ENCODE data around the gene CLK2. TPM values are rescaled to one million over a fixed set of nuclear protein-coding genes. Genes with fewer than 3 reads are reported as not detected.
"Not testable (repeated sequence)": the region's sequence is repeated elsewhere in the genome, so short reads cannot be mapped to it uniquely, and the experiment has no call there.

Gene CLK2
- total RNA-seq, 4 donors from 2014 or later = 17.6 to 32.0 (median 25.3) TPM

DNA sequence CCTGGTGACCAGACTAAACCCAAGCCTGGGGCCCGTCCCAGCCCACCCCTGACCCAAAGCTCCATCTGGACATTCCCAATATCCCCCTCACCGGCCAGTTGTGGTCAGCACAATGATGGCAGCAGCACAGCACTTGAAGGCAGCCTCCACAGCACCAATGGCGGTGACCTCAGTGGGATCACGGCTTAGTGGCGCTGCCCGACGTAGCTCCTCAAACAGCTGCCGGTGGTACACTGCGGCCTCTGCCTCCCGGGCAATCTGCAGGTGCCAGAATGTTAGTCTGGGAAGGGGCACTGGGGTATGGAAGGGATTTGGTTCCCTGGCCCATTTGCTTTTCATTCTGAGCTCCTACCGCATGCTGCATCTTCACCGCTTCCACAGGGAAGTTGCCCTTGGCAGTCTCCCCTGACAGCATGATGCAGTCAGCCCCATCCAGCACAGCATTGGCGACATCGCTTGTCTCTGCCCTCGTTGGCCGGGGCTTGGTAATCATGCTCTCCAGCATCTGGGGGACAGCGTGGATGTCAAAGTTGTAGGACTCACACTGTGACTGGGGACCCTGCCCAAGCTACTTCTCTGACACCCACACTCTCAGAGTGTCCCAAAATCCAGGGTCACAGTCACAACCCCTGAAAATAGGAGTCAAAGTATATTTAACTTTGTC lies 19.9 kb upstream of the CLK2 start:
- Histone ChIP-seq H3K4me3 (no peak overlapping the region), H3K9me3 (no peaks in the 10 kb centered on the region), H3K27me3 (peaks cover 0 to 45% (median 12%) of the 10 kb centered on the region in 4 donors), H3K36me3 (peaks cover 0 to under 1% (median 0%) of the 10 kb centered on the region in 4 donors), H3K27ac (replicated peaks in 1 of 4) (no peak overlapping the region), H3K4me1 (peaks cover 8 to 13% (median 12%) of the 10 kb centered on the region in 4 donors)
- intact Hi-C loops (cut with DNase I) = no loop called here
- TF ChIP-seq EP300 (IDR thresholded peaks at IDR 0.05) = no peak
- TF ChIP-seq, protein P1, sequence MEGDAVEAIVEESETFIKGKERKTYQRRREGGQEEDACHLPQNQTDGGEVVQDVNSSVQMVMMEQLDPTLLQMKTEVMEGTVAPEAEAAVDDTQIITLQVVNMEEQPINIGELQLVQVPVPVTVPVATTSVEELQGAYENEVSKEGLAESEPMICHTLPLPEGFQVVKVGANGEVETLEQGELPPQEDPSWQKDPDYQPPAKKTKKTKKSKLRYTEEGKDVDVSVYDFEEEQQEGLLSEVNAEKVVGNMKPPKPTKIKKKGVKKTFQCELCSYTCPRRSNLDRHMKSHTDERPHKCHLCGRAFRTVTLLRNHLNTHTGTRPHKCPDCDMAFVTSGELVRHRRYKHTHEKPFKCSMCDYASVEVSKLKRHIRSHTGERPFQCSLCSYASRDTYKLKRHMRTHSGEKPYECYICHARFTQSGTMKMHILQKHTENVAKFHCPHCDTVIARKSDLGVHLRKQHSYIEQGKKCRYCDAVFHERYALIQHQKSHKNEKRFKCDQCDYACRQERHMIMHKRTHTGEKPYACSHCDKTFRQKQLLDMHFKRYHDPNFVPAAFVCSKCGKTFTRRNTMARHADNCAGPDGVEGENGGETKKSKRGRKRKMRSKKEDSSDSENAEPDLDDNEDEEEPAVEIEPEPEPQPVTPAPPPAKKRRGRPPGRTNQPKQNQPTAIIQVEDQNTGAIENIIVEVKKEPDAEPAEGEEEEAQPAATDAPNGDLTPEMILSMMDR (IDR thresholded peaks at IDR 0.05) = no peak
- TF ChIP-seq POLR2A (IDR thresholded peaks at IDR 0.05; ENCODE audit: low read depth) = no peak
- no peak for TF ChIP-seq POLR2AphosphoS5 (IDR thresholded peaks at IDR 0.05)
- 88% methylated on average over 17 of the region's 17 CpGs for WGBS
- no peak for DNase-seq (ENCODE audit: extremely low spot score)

DNA sequence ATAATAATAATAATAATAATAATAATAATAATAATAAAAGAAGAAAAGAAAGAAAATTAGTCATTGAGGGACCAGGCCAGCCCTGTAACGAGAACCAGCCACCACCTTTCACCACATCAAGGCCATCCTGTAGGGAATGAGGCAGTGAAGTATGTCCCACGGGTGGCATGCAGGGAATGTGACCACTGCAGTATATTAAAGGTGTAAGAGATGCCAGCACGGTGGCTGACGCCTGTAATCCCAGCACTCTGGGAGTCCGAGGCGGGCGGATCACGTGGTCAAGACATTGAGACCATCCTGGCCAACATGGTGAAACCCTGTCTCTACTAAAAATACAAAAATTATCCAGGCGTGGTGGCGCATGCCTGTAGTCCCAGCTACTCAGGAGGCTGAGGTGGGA lies 17.7 kb upstream of the CLK2 start:
- H3K9me3 ChIP-seq; H3K4me3 ChIP-seq; H3K27ac ChIP-seq (replicated peaks in 1 of 4); H3K36me3 ChIP-seq; DNase-seq (ENCODE audit: extremely low spot score); intact Hi-C loops (cut with DNase I): not testable (repeated sequence)
- peaks cover 8 to 13% (median 12%) of the 10 kb centered on the region in 4 donors for H3K4me1 ChIP-seq
- WGBS = 94% methylated on average over 5 of the region's 10 CpGs
- peaks cover 0 to 25% (median 12%) of the 10 kb centered on the region in 4 donors for H3K27me3 ChIP-seq

DNA sequence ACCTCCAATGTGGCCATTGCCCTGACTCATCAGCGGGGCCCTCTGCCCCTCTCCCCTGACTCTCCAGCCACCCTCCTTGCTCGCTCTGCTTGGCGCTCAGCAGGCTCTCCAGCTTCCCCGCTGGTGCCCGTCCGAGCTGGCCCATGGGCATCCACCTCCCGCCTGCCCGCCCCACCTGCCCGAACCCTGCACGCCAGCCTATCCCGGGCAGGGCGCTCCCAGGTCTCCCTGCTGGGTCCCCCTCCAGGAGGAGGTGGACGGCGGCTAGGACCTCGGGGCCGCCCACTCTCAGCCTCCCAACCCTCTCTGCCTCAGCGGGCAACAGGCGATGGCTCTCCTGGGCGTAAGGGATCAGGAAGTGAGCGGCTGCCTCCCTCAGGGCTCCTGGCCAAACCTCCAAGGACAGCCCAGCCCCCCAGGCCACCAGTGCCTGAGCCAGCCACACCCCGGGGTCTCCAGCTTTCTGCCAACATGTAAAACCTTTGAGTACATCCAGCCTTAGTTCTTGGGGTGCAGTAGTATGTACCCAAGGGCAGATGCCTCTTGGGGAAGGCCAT lies 14.8 kb upstream of the CLK2 start:
- H3K27ac ChIP-seq (replicated peaks in 1 of 4) = no peak overlapping the region
- WGBS = 91% methylated on average over 16 of the region's 21 CpGs
- H3K4me1 ChIP-seq = no peaks in the 10 kb centered on the region
- H3K36me3 ChIP-seq = peaks cover 0 to 12% (median 0%) of the 10 kb centered on the region in 4 donors
- no peaks in the 10 kb centered on the region for H3K9me3 ChIP-seq
- TF ChIP-seq, protein P1 (IDR thresholded peaks at IDR 0.05) = no peak
- no peak for TF ChIP-seq POLR2A (IDR thresholded peaks at IDR 0.05; ENCODE audit: low read depth)
- DNase-seq (ENCODE audit: extremely low spot score) = no peak
- no peaks in the 10 kb centered on the region for H3K27me3 ChIP-seq
- intact Hi-C loops (cut with DNase I) = no loop called here
- no peak overlapping the region for H3K4me3 ChIP-seq

DNA sequence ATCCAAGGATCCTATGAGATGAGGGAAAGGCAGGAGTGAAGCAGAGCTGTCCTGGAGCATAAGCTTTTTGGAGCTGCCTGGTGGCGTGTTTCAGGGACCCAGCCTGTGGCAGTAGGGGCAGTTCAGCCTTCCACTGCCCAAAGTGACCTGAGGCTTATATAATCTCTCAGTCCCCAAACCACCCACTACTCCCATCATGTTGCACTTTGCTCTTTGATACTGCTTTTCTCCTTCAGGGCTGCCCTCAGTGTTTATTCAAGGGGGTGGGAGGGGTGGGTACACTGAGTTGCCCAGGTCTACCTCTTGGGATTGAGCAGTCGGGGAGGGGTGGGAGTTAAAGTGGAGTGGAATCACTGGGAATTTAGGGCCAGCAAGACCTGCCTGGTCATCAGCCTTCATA lies 13.2 kb upstream of the CLK2 start:
- H3K27ac ChIP-seq (replicated peaks in 1 of 4) = no peak overlapping the region
- no peaks in the 10 kb centered on the region for H3K4me1 ChIP-seq
- H3K27me3 ChIP-seq = no peaks in the 10 kb centered on the region
- intact Hi-C loops (cut with DNase I) = no loop called here
- DNase-seq (ENCODE audit: extremely low spot score) = no peak
- peaks cover 0 to 18% (median 0%) of the 10 kb centered on the region in 4 donors for H3K36me3 ChIP-seq
- 100% methylated on average over 2 of the region's 2 CpGs for WGBS
- no peak overlapping the region for H3K4me3 ChIP-seq
- no peaks in the 10 kb centered on the region for H3K9me3 ChIP-seq
- TF ChIP-seq POLR2A (IDR thresholded peaks at IDR 0.05; ENCODE audit: low read depth) = no peak
- no peak for TF ChIP-seq EP300 (IDR thresholded peaks at IDR 0.05)
- TF ChIP-seq, protein P1 (IDR thresholded peaks at IDR 0.05) = no peak
- no peak for TF ChIP-seq POLR2AphosphoS5 (IDR thresholded peaks at IDR 0.05)

DNA sequence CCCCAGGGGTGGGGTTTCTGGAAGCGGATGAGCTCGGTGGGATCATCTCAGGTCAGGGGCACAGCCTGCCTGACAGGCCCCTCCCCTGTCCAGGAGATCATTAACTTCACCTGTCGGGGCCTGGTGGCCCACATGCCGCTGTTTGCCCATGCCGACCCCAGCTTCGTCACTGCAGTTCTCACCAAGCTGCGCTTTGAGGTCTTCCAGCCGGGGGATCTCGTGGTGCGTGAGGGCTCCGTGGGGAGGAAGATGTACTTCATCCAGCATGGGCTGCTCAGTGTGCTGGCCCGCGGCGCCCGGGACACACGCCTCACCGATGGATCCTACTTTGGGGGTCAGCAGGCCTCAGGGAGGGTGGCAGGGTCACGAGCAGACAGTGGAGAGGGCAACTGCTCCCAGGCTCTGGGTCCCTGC lies 12.3 kb upstream of the CLK2 start:
- no peaks in the 10 kb centered on the region for H3K4me1 ChIP-seq
- no peak overlapping the region for H3K4me3 ChIP-seq
- peaks cover 0 to 18% (median 0%) of the 10 kb centered on the region in 4 donors for H3K36me3 ChIP-seq
- no peaks in the 10 kb centered on the region for H3K27me3 ChIP-seq
- intact Hi-C loops (cut with DNase I) = no loop called here
- H3K27ac ChIP-seq (replicated peaks in 1 of 4) = no peak overlapping the region
- WGBS = 94% methylated on average over 15 of the region's 18 CpGs
- no peaks in the 10 kb centered on the region for H3K9me3 ChIP-seq
- no peak for DNase-seq (ENCODE audit: extremely low spot score)
- TF ChIP-seq POLR2AphosphoS5 (IDR thresholded peaks at IDR 0.05) (no peak), POLR2A (IDR thresholded peaks at IDR 0.05; ENCODE audit: low read depth) (no peak), EP300 (IDR thresholded peaks at IDR 0.05) (no peak)
- TF ChIP-seq, protein P1 (IDR thresholded peaks at IDR 0.05) = no peak

Data from esophagus muscularis mucosa (tissue), 4 donors.